Neutrophil (primary cell): ENCODE measurements around the gene CD1C.

Experiments used
- H3K27ac ChIP-seq: fragments of 200-600 bp; sonication (generic); 2 replicates; pipeline ENCODE4 v1.5.1; 2016; ENCODE audit warnings: mild to moderate bottlenecking, moderate library complexity
- H3K27me3 ChIP-seq: fragments of 200-600 bp; sonication (generic); 2 replicates; pipeline ENCODE4 v1.6.0; 2016; ENCODE audit warnings: mild to moderate bottlenecking
- H3K36me3 ChIP-seq: fragments of 200-600 bp; sonication (generic); 2 replicates; pipeline ENCODE4 v1.5.1; 2017
- H3K4me1 ChIP-seq, 2 experiments: fragments of 200-600 bp in 1 of 2; sonication (generic) in 1 of 2; 1 replicate in 1 of 2; 2 replicates in 1 of 2; pipeline versions ENCODE4 v1.5.1 to v1.6.1; 2013 to 2016; ENCODE audit warnings: low read depth in 1 of 2, low read length in 1 of 2, mild to moderate bottlenecking in 1 of 2, moderate library complexity in 1 of 2; ENCODE audit not compliant: control insufficient read depth in 1 of 2, insufficient read depth in 1 of 2
- H3K4me3 ChIP-seq, 2 experiments: fragments of 200-600 bp in 1 of 2; sonication (generic) in 1 of 2; 1 replicate in 1 of 2; 2 replicates in 1 of 2; pipeline ENCODE4 v1.5.1; 2013 to 2016; ENCODE audit warnings: low read depth in 1 of 2, low read length in 1 of 2, mild to moderate bottlenecking in 1 of 2, moderate library complexity in 1 of 2
- H3K9me3 ChIP-seq: fragments of 200-600 bp; sonication (generic); 2 replicates; pipeline ENCODE4 v1.5.1; 2016
- TF ChIP-seq, protein P1 (sequence below): fragments of 200-600 bp; sonication (generic); IDR thresholded peaks from 2 replicates; pipeline ENCODE4 v1.5.1; 2016; ENCODE audit warnings: antibody characterized with exemption

The CD1C gene

DNA sequence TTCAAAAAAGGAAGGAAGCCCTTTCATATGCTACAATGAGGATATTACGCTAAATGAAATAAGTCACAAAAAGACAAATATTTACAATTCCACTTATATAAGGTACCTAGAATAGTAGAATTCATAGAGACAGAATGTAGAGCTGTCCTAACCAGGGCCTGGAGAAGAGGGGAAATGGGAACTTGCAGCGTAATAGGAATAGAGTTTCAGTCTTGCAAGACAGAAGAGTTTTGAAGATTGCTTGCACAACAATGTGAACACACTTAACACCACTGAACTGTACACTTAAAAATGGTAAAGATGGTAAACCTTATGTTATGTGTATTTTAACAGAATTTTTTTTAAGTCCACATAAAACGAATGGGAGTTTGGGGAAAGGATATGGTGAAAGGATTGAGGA lies 38.7 kb downstream of the CD1C start:
- no peak overlapping the region for H3K27ac ChIP-seq
- TF ChIP-seq, protein P1, sequence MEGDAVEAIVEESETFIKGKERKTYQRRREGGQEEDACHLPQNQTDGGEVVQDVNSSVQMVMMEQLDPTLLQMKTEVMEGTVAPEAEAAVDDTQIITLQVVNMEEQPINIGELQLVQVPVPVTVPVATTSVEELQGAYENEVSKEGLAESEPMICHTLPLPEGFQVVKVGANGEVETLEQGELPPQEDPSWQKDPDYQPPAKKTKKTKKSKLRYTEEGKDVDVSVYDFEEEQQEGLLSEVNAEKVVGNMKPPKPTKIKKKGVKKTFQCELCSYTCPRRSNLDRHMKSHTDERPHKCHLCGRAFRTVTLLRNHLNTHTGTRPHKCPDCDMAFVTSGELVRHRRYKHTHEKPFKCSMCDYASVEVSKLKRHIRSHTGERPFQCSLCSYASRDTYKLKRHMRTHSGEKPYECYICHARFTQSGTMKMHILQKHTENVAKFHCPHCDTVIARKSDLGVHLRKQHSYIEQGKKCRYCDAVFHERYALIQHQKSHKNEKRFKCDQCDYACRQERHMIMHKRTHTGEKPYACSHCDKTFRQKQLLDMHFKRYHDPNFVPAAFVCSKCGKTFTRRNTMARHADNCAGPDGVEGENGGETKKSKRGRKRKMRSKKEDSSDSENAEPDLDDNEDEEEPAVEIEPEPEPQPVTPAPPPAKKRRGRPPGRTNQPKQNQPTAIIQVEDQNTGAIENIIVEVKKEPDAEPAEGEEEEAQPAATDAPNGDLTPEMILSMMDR: no peak

DNA sequence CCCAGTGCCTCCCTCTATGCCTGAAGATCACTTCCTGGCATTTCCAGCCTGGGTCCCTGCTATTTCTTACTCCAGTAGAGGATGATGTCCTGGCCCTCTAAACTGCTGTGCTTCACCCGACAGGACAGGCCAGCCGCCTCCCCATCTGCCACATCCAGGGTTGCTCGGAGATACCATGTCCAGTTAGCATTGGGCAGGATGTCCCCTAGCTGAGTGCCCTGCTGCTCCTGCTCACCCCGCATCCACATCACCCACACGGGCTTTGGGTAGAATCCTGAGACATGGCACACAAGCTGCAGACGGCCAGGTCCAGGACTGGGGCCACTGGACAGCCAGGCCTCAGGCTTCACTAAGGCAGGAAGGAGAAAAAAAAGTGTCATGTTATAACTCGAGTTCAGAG lies 39.6 kb downstream of the CD1C start:
- TF ChIP-seq, protein P1: no peak
- Histone ChIP-seq H3K9me3 (no peaks in the 10 kb centered on the region), H3K4me3 (no peak overlapping the region), H3K27me3 (peaks cover 35% of the 10 kb centered on the region), H3K27ac (no peak overlapping the region), H3K36me3 (no peaks in the 10 kb centered on the region), H3K4me1 (no peaks in the 10 kb centered on the region)

More for the DNA sequence above, 38.7 kb downstream of the CD1C start:
- no peak overlapping the region for H3K4me3 ChIP-seq
- H3K9me3 ChIP-seq: no peaks in the 10 kb centered on the region
- peaks cover 35% of the 10 kb centered on the region for H3K27me3 ChIP-seq
- H3K36me3 ChIP-seq: no peaks in the 10 kb centered on the region
- no peaks in the 10 kb centered on the region for H3K4me1 ChIP-seq

DNA sequence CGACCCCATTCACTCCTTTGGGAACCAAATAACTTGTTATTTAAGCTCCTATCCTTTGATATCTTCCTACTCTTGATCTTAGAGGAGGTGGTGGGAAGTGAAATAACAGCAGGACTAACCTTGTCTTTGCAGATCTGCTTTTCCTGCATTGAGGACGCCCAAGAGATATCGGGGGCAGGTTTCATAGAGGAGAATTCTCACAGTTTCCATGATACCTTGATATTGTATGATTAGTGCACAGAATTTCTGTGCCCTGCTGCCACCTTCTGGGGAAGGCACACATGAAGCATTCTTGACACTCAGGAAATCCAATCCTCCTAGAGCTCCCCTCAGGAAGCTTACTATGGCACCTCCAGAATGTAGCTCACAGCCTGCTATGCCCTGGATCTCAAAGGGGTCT lies 40.0 kb downstream of the CD1C start:
- TF ChIP-seq, protein P1: no peak
- Histone ChIP-seq H3K27ac (no peak overlapping the region), H3K4me3 (no peak overlapping the region), H3K9me3 (no peaks in the 10 kb centered on the region), H3K4me1 (no peaks in the 10 kb centered on the region), H3K36me3 (no peaks in the 10 kb centered on the region), H3K27me3 (peaks cover 35% of the 10 kb centered on the region)

DNA sequence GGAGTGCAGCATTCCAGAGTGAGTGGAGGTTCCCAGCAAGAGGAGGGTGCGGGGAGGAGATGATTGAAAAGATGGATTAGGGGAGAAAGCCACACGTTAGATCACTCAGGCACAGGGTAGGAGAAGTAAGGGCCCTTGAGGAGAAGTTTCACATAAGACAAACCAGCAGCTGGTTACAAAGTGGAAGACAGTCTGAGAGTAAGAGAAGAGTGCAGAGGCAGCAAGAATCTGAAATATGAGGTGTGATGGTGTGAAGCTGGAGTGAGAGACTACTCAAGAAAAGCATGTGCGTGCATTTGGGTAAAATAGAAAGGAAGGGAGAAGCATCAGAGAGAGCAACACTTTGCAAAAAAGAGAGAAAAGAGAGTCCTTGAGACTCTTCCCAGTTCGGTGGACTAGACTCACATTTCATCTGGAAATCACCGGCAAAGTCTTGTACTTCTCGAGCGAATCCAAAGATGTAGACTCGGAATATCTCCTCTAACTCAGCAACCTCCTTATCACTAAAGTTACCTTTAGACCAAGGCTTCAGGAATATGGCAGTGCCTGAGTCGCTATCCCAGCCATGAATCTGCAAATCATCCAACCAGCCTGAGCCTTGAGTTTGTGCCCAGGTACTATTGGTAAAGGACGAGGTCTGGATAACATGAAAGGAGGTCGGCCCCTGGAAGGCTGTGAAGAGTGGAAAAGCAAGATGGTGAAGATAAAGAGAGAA lies 40.8 kb downstream of the CD1C start:
- no peaks in the 10 kb centered on the region for H3K4me1 ChIP-seq
- peaks cover 35% of the 10 kb centered on the region for H3K27me3 ChIP-seq
- no peaks in the 10 kb centered on the region for H3K36me3 ChIP-seq
- no peak overlapping the region for H3K4me3 ChIP-seq
- TF ChIP-seq, protein P1: no peak
- no peaks in the 10 kb centered on the region for H3K9me3 ChIP-seq
- no peak overlapping the region for H3K27ac ChIP-seq

DNA sequence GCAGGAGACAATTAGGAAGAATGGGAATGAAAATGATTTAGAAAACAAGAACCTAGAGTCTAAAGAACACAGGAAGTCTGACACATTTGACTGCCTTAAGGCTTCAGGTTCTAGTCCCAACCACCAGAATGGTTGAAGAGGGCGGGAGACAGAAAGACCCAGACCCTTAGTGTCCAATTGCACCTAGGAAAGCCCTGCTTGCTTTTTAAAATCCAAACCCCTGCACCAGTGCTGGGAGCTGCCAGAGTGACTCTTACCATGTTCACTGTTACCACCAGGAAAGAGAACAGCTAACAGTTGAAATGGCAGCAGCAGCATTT lies 41.3 kb downstream of the CD1C start:
- H3K4me1 ChIP-seq: no peaks in the 10 kb centered on the region
- H3K4me3 ChIP-seq: no peak overlapping the region
- H3K36me3 ChIP-seq: no peaks in the 10 kb centered on the region
- no peaks in the 10 kb centered on the region for H3K9me3 ChIP-seq
- H3K27me3 ChIP-seq: peaks cover 35% of the 10 kb centered on the region
- H3K27ac ChIP-seq: no peak overlapping the region
- TF ChIP-seq, protein P1: no peak
